NCI-H187 (cell line): Measurements from ENCODE around the gene NANS.
"Not testable (repeated sequence)": the region's sequence is repeated elsewhere in the genome, so short reads cannot be mapped to it uniquely, and the experiment has no call there.

Experiments used
- DNase-seq, 2 experiments: peaks; one replicate each; lab custom pipeline; 2025; lab: John Stamatoyannopoulos, UW

NANS gene, protein sequence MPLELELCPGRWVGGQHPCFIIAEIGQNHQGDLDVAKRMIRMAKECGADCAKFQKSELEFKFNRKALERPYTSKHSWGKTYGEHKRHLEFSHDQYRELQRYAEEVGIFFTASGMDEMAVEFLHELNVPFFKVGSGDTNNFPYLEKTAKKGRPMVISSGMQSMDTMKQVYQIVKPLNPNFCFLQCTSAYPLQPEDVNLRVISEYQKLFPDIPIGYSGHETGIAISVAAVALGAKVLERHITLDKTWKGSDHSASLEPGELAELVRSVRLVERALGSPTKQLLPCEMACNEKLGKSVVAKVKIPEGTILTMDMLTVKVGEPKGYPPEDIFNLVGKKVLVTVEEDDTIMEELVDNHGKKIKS

GRCh38 chr9:98056269-98057137, at the start of gene NANS:
NANS (plus strand) TSS chr9:98056732; CDS start chr9:98056809, 77 bp downstream.
- DNase-seq = peak; percentile 17 to 62

- no peak for DNase-seq
These were observed 49.1 kb upstream of the NANS start for GRCh38 chr9:98007251-98007928.

GRCh38 chr9:98008764-98009163, 47.8 kb upstream of the NANS start:
- DNase-seq = no peak

GRCh38 chr9:98009437-98009836, 47.1 kb upstream of the NANS start:
- no peak for DNase-seq

DNA sequence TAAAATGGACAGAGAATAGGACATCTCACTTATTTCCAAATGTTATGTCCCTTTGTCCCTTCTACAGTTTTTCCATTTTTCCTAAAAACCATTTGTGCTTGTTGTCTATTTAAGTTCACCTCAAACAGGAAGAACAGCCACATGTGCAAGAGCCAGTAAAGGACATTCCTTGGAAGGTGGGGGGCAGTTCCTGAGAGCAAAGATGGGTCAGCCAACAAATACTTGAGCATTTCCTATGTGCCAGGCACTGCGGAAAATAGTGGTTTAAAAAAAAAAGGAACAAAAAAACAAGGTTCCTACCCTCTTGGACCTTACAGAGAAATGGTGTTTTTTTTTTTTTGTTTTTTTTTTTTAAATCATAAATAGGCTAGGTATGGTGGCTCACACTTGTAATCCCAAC, 46.6 kb upstream of the NANS start:
- no peak for DNase-seq

DNA sequence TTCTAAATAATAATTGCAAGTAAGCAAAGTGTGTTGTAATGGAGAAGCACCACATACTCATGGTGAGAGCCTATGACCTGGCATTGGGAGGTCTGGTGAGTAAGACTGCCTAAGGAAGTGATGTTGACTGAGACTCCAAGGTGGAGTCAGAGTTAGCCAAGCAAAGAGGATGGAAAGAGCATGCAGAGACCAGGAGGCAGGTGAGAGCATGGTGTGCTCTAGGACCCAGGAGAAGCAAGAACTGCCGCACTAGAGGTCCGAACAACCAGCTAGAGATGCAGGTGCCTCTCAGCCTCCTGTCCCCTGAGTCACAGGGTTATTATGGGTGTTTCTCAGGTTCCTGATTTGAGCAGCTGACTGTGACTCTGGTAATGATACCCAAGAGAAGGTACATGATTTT, 46.1 kb upstream of the NANS start:
- DNase-seq = no peak

DNA sequence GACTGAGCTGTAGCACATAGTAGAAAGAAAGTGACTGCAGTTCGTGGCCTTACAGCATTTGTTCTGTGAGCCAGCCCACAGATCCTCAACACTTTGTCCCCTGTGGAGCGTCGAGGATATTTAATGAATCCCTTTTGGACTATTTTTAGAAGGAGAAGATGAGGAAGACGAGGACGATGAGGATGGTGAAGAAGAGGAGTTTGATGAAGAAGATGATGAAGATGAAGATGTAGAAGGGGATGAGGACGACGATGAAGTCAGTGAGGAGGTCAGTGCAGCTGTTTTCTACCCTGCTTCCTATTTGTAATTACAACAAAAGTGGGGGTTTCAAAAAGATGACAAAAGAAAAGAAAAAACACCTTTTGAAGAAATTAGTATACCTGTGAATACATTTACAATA, 45.4 kb upstream of the NANS start:
- no peak for DNase-seq

DNA sequence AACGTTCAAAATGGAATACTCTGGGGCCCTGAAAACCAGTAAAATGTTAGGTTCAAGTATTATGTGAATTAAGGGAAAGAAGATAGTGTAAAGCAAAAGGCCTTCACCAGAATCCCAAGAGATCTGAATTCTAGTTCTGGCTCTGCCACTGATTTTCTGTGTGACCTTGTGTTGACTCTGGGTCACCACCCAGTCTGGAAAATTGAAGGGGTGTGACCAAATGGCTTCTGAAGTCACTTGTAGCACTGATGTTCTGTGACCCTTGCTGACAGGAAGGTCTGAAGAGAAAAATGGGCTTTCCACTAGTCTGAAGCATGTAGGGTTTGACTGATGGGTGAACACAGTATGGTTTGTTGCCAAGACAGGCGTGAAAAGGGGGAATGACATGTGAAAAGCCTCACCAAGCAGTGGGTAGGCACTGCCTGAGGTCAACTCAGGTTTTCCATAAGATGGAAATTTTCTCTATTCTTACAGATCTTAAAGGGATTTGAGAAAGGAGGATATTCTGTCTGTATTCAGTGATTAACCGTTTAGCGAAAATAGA, 40.3 kb upstream of the NANS start:
- no peak for DNase-seq

GRCh38 chr9:98017306-98017705, 39.2 kb upstream of the NANS start:
- no peak for DNase-seq

DNA sequence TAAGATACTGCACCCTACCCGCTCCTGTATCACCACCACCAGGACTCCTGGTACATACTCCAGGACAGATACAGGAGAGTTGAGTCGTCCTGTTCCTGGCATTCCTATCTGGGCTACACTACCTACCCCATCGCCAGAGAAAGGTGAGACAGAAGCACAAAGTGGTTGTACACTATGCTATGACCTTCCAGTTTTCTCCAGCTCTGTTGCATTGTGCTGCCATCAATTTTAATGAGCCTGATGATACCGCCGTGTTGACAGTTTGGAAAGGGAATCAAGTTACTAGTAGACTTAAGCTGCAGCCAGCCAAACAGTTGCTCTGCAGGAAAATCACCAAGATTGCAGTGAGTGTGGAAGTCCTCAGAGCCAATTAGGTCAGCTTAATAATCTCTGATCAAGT, 38.2 kb upstream of the NANS start:
- no peak for DNase-seq

DNA sequence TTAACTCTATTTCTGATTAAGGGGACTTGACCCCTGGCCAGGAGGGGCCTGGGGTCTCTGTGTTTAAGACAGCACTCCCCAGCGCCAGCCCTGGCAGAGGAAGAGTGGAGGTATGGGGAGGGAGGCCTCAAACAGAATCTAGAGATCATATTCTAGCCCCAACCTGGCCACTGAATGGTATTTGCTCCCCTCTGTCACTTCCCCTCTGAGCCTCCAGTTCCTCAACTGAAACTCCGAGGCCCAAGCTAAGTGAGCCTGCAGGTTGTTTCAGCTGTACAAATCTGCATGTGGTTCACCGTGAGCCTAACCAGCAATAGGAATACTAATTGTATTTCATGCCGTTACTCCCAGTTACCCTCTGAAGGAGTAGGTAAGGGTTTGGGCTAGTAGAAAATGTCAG, 37.4 kb upstream of the NANS start:
- no peak for DNase-seq

- DNase-seq = not testable (repeated sequence)
These were observed 36.7 kb upstream of the NANS start for GRCh38 chr9:98019869-98020268.

- DNase-seq = no peak
These were observed 35.9 kb upstream of the NANS start for GRCh38 chr9:98020476-98021145.

DNA sequence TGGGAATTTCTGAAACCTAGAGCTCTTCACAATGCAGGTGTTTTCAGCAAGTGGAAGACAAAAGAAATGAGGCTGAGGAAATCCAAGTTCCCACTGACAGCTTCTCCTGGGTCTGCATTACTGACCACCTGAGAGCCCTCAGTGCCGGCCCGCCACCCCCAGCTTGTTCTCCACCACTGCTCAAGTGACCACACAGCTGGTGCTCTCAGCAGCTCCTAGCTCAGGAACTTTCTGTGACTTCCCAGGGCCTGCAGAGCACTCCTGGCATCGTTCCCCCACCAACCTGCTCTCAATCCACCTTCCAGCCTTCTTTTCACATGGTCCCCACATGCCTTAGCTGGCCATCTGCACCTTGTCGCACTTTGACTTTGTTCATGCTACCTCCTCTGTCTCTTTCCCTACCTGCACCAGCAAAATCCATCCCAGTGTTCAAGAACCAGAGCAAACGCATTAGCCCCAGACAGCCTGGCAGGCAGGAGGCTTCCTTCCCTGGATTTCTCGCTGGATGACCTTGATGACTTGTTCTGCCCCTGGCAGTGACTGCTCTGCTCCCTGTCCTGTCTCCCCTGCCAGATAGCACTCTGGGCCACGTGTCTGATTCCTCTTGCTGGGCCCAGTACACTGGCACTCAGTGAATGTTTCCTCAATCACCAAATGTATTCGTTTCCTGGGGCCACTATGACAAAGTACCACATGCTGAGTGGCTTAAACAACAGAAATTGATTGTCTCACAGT, 35.1 kb upstream of the NANS start:
- no peak for DNase-seq

GRCh38 chr9:98022447-98022846, 34.1 kb upstream of the NANS start:
- DNase-seq = no peak

- no peak for DNase-seq
These were observed 31.8 kb upstream of the NANS start for GRCh38 chr9:98024702-98025101.

DNA sequence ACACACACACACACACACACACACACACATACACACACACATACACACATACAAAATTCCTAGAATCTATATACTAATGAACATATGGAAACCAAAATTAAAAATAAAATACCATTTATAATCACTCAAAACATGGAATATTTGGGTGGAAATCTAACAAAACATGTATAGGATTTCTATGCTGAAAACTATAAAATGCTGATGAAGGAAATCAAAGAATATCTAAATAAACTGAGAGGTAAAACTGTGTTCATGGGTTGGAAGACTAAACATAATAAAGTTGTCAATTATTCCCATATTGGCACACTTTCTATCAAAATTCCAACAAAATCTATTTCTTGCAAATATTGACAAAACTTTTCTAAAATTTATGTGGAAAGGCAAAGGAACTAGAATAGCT, 25.4 kb upstream of the NANS start:
- no peak for DNase-seq

DNA sequence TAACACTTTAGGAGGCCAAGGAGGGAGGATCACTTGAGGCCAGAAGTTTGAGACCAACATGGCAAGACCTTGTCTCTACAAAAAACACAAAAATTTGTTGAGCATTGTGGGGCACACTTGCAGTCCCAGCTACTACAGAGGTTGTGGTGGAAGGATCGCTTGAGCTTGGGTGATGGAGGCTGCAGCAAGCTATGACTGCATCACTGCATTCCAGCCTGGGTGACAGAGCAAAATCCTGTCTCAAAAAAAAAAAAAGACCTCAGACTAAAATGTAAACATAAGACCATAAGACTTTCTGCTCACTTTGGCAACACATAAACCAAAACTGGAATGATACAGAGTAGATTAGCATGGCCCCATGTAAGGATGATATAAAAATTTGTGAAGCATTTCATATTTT, 24.6 kb upstream of the NANS start:
- DNase-seq = no peak

- DNase-seq = no peak
These were observed 21.7 kb upstream of the NANS start for GRCh38 chr9:98034593-98035546.

DNA sequence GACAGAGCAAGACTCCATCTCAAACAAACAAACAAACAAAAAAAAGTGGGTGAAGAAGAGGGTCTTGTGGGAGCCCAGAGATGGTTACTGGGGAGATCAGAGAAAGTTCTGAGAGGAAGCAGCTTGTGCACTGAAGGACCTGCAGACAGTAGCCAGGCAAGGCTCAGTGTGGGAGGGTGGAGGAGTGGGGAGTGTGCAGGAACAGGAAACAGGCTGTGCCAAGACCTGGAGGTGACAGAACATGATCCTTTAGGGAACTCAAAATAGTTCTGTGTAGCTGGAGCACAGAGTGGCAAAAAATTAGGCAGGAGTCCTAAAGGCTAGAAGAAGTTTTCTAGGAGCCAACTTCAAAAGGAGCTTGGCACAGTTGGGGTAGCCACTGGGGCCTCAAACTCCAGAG, 19.2 kb upstream of the NANS start:
- DNase-seq = no peak
